IPS DF 6.9 (cell line): ENCODE measurements around the gene ERP44.
"Not testable (repeated sequence)": the region's sequence is repeated elsewhere in the genome, so short reads cannot be mapped to it uniquely, and the experiment has no call there.

ENCODE experiments used
- DNase-seq: peaks from one replicate; pipeline ENCODE4 v3.0.0-alpha.2; 2013; ENCODE audit warnings: low read depth, low spot score
- H3K27ac ChIP-seq: one replicate; pipeline ENCODE4 v1.5.1; 2013; ENCODE audit warnings: low read length, control low read depth
- H3K27me3 ChIP-seq: 2 replicates; pipeline ENCODE4 v1.6.1; 2013; ENCODE audit warnings: mild to moderate bottlenecking, low read length; ENCODE audit not compliant: control insufficient read depth, insufficient read depth
- H3K36me3 ChIP-seq: 2 replicates; pipeline ENCODE4 v1.6.1; 2013; ENCODE audit warnings: low read length; ENCODE audit not compliant: control insufficient read depth, insufficient read depth
- H3K4me1 ChIP-seq: 2 replicates; pipeline ENCODE4 v1.6.1; 2013; ENCODE audit warnings: low read length; ENCODE audit not compliant: control insufficient read depth, insufficient read depth
- H3K4me3 ChIP-seq: 2 replicates; pipeline ENCODE4 v1.5.1; 2013; ENCODE audit warnings: mild to moderate bottlenecking, low read length
- H3K9me3 ChIP-seq: 2 replicates; pipeline ENCODE4 v1.6.1; 2013; ENCODE audit warnings: low read length, inconsistent platforms; ENCODE audit not compliant: control insufficient read depth, insufficient read depth
- WGBS: extraction: QIAGEN DNeasy Blood & Tissue Kit; methylation state at CpG from one replicate; pipeline ENCODE4 v1.1.7; 2013; ENCODE audit warnings: mixed read lengths, missing lambda C conversion rate; ENCODE audit not compliant: insufficient read length, insufficient coverage; 5-methylcytosine and 5-hydroxymethylcytosine counted together

The ERP44 gene

DNA sequence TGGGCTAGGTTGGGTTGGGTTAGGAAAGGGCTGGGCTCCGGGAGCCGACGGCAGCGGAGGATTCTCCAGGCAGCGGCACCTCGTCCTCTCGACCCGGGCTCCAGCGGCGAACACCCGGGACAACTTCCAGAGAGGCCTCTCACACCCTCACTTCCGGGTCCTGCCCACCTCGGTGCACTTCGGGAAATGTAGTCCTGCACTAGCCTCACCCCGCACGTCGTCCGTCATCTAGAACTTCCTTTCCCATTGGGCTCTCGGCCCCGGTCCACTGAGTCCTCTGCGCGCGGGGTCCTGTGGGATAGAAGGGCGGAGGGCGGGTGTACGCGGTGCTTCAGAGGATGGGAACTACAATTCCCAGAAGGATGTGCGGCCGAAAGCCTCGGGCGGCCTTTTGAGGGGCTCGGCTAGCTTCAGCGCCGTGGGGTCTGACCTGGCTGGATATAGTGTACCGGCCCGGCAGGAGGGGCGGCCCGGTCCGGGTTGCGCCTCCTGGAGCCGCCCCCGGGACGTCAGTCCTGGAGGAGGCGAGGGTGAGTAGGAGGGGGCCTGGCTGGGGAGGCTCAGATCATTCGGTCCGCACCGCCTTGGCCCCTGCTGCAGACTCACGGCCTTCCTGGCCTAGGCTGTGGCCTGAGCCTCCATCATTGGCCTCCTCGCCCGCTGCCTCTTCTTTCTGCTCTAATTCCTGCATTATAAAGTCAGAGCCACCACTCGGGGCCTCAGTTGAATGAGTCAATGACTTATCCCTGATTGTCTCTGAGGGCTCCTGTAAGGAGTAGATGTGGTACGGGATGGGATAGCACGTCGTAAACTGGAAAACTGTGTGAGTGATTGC is at the start of gene ERP44, which contains the start of gene INVS:
Gene ERP44 (minus strand): TSS at position 114 of the 835 bp plus-strand sequence. CDS start 160 bp downstream, outside the sequence.
Gene INVS (plus strand): TSS at position 357 of the 835 bp plus-strand sequence. CDS start 5,279 bp downstream, outside the sequence.
- Histone ChIP-seq H3K36me3 (no peaks in the 10 kb centered on the region), H3K9me3 (no peaks in the 10 kb centered on the region), H3K27me3 (no peaks in the 10 kb centered on the region), H3K4me1 (no peaks in the 10 kb centered on the region), H3K4me3 (peak within 1 kb of the TSS; percentile 77), H3K27ac (no peak within 1 kb of the TSS)
- WGBS: no CpG with 5 or more reads among the region's 54 CpGs
- DNase-seq: peak; percentile 96

DNA sequence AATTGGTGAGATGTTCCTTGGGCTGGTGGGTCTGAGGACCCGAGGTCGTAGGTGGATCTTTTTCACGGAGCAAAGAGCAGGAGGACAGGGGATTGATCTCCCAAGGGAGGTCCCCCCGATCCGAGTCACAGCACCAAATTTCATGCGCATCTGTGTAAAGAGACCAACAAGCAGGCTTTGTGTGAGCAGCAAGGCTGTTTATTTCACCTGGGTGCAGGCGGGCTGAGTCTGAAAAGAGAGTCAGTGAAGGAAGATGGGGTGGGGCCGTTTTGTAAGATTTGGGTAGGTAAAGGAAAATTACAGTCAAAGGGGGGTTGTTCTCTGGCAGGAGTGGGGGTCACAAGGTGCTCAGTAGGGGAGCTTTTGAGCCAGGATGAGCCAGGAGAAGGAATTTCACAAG is 47.2 kb upstream of the ERP44 start:
- H3K27me3 ChIP-seq, DNase-seq, H3K36me3 ChIP-seq, H3K9me3 ChIP-seq, H3K27ac ChIP-seq, H3K4me1 ChIP-seq: not testable (repeated sequence)
- peak overlapping the region; percentile 69; the same call in 1 of the 2 replicates for H3K4me3 ChIP-seq
- WGBS: no CpG with 5 or more reads among the region's 8 CpGs

DNA sequence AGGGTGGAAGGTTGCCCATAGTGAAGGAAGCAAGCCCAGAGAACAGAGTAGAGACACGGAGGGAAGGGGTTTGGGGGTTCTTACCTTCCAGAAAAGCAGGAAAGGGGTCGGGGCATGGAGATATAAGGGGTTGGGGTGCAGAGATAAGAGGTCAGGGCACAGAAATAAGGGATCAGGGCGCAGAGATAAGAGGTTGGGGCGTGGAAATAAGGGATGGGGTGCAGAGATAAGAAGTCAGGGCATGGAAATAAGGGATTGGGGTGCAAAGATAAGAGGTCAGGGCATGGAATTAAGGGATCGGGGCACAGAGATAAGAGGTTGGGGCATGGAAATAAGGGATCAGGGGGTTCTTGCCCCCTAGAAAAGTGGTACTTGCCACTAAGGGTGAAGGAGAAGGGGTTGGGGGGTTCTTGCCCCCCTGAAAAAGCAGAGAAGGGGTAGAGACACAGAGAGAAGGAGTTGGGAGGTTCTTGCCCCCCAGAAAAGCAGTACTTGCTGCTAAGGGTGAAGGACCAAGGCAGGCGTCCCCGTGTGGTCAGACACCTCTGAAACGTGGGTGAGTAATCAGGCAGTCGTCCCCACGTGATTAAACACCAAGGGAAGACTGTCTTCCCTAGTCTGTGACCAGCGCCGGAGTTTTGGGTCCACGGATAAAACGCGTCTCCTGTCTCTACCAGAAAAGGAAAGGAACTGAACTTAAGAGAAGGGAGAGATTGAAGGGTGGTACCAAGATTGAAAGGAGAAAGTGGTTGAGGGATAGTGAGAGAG is 46.6 kb upstream of the ERP44 start:
- peak overlapping the region; percentile 69; the same call in 1 of the 2 replicates for H3K4me3 ChIP-seq
- H3K27ac ChIP-seq, H3K27me3 ChIP-seq, DNase-seq, H3K36me3 ChIP-seq, H3K9me3 ChIP-seq, H3K4me1 ChIP-seq: not testable (repeated sequence)
- no CpG with 5 or more reads among the region's 15 CpGs for WGBS

DNA sequence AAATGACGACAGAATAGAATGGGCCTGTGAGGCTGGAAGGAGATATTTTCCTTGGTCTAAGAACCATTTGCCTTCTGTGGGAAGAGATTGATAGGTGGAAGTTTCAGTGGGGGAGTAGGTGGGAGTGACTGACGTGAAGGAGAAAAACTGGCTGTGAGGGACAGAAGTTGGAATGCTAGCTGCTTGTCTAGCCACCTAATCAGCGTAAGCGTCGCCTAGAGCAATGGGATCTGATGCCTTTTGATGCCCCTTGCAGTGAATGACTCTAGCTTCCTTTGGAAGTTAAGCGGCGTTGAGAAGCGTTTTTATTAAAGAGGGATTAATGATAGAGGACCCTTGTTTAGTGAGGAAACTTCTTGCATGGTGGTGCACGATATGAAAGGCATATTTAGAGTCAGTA is 43.1 kb upstream of the ERP44 start:
- H3K27ac ChIP-seq, H3K4me1 ChIP-seq, H3K36me3 ChIP-seq, H3K27me3 ChIP-seq, H3K9me3 ChIP-seq, DNase-seq, H3K4me3 ChIP-seq: not testable (repeated sequence)
- WGBS: no CpG with 5 or more reads among the region's 9 CpGs

DNA sequence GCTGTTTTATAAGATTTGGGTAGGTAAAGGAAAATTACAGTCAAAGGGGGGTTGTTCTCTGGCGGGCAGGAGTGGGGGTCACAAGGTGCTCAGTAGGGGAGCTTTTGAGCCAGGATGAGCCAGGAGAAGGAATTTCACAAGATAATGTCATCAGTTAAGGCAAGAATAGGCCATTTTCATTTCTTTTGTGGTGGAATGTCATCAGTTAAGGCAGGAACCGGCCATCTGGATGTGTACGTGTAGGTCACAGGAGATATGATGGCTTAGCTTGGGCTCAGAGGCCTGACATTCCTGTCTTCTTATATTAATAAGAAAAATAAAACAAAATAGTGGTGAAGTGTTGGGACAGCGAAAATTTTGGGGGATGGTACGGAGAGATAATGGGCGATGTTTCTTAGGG is 41.5 kb upstream of the ERP44 start:
- H3K4me3 ChIP-seq: not testable (repeated sequence)
- 100% methylated on average over 3 of the region's 6 CpGs for WGBS

DNA sequence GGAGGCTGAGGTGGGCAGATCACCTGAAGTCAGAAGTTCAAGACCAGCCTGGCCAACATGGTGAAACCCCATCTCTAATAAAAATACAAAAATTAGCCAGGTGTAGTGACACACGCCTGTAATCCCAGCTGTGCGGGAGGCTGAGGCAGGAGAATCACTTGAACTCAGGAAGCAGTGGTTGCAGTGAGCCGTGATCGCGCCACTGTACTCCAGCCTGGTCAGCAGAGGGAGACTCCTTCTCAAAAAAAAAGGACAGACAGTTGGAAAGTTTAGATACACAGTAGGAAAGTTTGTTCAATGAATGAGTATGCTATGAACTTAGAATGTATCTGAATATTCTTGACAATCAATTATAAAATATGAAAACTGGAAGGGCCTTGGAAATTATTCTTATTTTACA is 38.0 kb upstream of the ERP44 start:
- DNase-seq, H3K4me1 ChIP-seq, H3K27me3 ChIP-seq: not testable (repeated sequence)

More for the DNA sequence above, 41.5 kb upstream of the ERP44 start:
- H3K4me1 ChIP-seq, H3K27ac ChIP-seq, H3K27me3 ChIP-seq, DNase-seq, H3K36me3 ChIP-seq, H3K9me3 ChIP-seq: not testable (repeated sequence)

DNA sequence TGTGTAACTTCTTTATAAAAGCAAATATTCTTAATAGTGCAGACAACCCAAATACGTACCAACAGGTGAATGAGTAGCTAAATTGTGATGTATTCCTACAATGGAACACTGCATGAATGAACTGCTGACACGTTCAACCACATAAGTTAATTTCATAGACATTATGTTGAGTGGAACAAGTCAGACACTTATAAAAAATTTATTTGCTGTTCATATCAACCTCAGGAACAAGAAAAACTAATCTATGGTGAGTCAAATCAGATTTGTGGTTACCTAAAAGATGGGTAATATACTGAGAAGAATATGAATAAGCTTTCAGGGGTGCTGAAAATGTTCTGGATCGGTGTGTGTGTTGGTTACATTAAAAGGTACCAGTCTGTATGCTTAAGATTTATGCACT is 35.9 kb upstream of the ERP44 start:
- no peak overlapping the region for H3K4me3 ChIP-seq
- H3K9me3 ChIP-seq: no peaks in the 10 kb centered on the region
- no peak overlapping the region for H3K27ac ChIP-seq
- H3K27me3 ChIP-seq: no peaks in the 10 kb centered on the region
- DNase-seq: no peak
- no peaks in the 10 kb centered on the region; the same call in 1 of the 2 replicates for H3K36me3 ChIP-seq
- H3K4me1 ChIP-seq: no peaks in the 10 kb centered on the region
- no CpG with 5 or more reads among the region's 3 CpGs for WGBS

More for the DNA sequence above, 38.0 kb upstream of the ERP44 start:
- H3K4me3 ChIP-seq, H3K27ac ChIP-seq, H3K36me3 ChIP-seq, H3K9me3 ChIP-seq: not testable (repeated sequence)
- WGBS: no CpG with 5 or more reads among the region's 5 CpGs

DNA sequence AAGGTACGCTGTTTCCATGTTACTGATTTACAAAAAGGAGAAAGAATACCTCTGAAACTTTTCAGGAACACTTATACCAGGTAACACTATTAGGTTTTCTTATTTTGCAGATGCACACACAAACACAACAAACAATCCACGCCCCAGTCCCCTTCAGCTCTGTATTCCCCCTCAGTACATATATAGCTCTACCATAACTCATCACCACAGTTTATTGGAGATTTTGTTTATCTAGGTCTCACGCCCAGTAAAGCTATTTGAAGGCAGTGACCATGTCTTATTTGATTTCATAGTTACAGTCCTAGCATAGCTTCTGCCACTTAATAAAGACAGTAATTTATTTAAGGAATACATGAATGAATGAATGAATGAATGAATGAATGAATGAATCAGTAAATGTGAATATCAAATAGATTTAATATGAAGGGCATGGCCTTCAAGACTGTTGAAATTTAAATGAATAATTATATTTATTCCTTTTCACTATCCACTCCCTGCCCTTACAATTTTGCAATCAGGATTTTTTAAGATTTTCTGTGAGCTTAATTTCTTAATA is 33.2 kb upstream of the ERP44 start:
- no peak overlapping the region for H3K27ac ChIP-seq
- H3K36me3 ChIP-seq: no peaks in the 10 kb centered on the region; the same call in 1 of the 2 replicates
- no peaks in the 10 kb centered on the region for H3K27me3 ChIP-seq
- 100% methylated on average over 1 of the region's 3 CpGs for WGBS
- no peak for DNase-seq
- no peaks in the 10 kb centered on the region for H3K9me3 ChIP-seq
- no peak overlapping the region for H3K4me3 ChIP-seq
- H3K4me1 ChIP-seq: peaks cover 1% of the 10 kb centered on the region; the same call in 1 of the 2 replicates

DNA sequence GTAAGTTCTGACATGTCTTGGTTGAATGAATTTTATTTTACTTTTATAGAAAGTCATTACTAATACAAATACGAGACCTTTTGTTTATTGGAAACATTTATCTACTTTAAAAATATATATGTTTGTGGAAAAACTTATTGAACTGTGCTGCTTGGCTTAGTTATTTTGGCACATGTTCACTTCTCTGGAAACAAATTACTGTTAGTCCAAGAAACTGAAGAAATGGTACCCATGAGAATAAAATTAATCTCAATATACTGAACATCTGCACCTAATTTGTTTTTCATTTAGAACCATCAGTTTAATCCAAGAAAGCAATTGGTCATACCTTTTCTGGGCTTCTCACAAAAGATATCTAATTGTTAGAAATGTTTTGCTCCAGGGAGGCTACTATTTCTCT is 32.4 kb upstream of the ERP44 start:
- DNase-seq: no peak
- no peaks in the 10 kb centered on the region for H3K36me3 ChIP-seq
- no CpG with 5 or more reads among the region's 1 CpG for WGBS
- no peak overlapping the region for H3K27ac ChIP-seq
- H3K4me3 ChIP-seq: no peak overlapping the region
- peaks cover 1% of the 10 kb centered on the region; the same call in 1 of the 2 replicates for H3K4me1 ChIP-seq
- H3K9me3 ChIP-seq: no peaks in the 10 kb centered on the region
- no peaks in the 10 kb centered on the region for H3K27me3 ChIP-seq

DNA sequence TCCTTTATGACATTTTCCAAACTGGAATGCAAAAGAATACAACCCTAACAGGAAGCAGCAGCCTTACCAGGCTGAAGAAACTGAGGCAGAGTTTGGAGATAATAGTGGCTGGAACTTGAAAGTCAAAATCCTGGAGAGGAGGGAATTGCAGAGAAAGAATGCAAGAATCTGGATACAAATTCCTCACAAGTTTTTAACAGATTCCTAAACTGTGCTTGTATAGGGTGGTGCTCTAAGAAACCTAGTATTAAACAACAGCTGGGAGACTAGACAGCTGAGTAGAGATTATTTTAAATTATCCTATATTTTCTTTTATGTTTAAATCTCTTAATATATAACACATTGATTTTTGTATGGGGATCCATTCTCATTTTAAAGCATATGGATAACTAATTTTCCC is 31.0 kb upstream of the ERP44 start:
- Histone ChIP-seq H3K9me3 (no peaks in the 10 kb centered on the region), H3K4me1 (peaks cover 1% of the 10 kb centered on the region; the same call in 1 of the 2 replicates), H3K27ac (no peak overlapping the region), H3K4me3 (no peak overlapping the region), H3K27me3 (no peaks in the 10 kb centered on the region), H3K36me3 (no peaks in the 10 kb centered on the region)
- no peak for DNase-seq
